H1 (cell line): ENCODE results near the gene PARP16. TPM values are rescaled to one million over a fixed set of nuclear protein-coding genes. Genes with fewer than 3 reads are reported as not detected.

Experiments
- CTCF ChIA-PET: fragments of 300-600 bp; sonication (Branson Sonifier 250); formaldehyde crosslinking; loops from one replicate; lab custom pipeline; 2021; ENCODE audit not compliant: partially characterized antibody; lab: Charles Lee
- POLR2A ChIA-PET: fragments of 300-600 bp; sonication (Branson Sonifier 250); formaldehyde crosslinking; loops from one replicate; lab custom pipeline; 2021; ENCODE audit warnings: inconsistent platforms; ENCODE audit not compliant: partially characterized antibody; lab: Charles Lee
- DNase-seq, 2 experiments: peaks; one replicate each; pipeline versions ENCODE4 v3.0.0 to v3.0.0-alpha.2; 2010 to 2022; ENCODE audit warnings: low spot score in 2 of 2, low read depth in 1 of 2, mixed read lengths in 1 of 2
- FAIRE-seq: peaks from 2 replicates; lab custom pipeline; 2011; peaks lifted over from hg19 to GRCh38; lab: Jason Lieb, UNC
- H2AFZ ChIP-seq: 2 replicates; pipeline ENCODE4 v1.8.1; 2012; ENCODE audit warnings: low read length, inconsistent platforms
- H2AK5ac ChIP-seq: 2 replicates; pipeline ENCODE4 v1.6.1; 2013; ENCODE audit warnings: low read depth, low read length
- H2BK120ac ChIP-seq: replicated peaks from 2 replicates; pipeline ENCODE3; 2013; ENCODE audit warnings: low read depth, low read length, inconsistent platforms
- H2BK12ac ChIP-seq: 2 replicates; pipeline ENCODE4 v1.6.1; 2013; ENCODE audit warnings: low read depth, low read length
- H2BK15ac ChIP-seq: 2 replicates; pipeline ENCODE4 v1.6.1; 2013; ENCODE audit warnings: low read length
- H2BK20ac ChIP-seq: 2 replicates; pipeline ENCODE4 v1.6.1; 2013; ENCODE audit warnings: low read length
- H2BK5ac ChIP-seq: 2 replicates; pipeline ENCODE4 v1.6.1; 2013; ENCODE audit warnings: low read depth, low read length
- H3K14ac ChIP-seq: 2 replicates; pipeline ENCODE4 v1.6.1; 2013; ENCODE audit warnings: inconsistent platforms; ENCODE audit not compliant: insufficient read length
- H3K18ac ChIP-seq: 2 replicates; pipeline ENCODE4 v1.6.1; 2013; ENCODE audit warnings: low read length; ENCODE audit errors: extremely low read depth
- H3K23ac ChIP-seq: 2 replicates; pipeline ENCODE4 v1.6.1; 2013; ENCODE audit warnings: inconsistent platforms; ENCODE audit not compliant: insufficient read length
- H3K23me2 ChIP-seq: 2 replicates; pipeline ENCODE4 v1.6.1; 2013; ENCODE audit warnings: low read depth, low read length
- H3K27ac ChIP-seq: 2 replicates; pipeline ENCODE4 v1.6.1; 2011; ENCODE audit warnings: low read depth, low read length, inconsistent platforms
- H3K27me3 ChIP-seq, 4 experiments: replicated peaks in 1 of 4; 1 replicate in 1 of 4; 2 replicates in 3 of 4; pipeline versions ENCODE4 v1.6.1 to v1.8.1; 2011 to 2013; ENCODE audit warnings: low read length in 3 of 4, mild to moderate bottlenecking in 3 of 4, inconsistent platforms in 2 of 4, mixed read lengths in 2 of 4, moderate library complexity in 1 of 4; ENCODE audit not compliant: control insufficient read depth in 3 of 4, insufficient read depth in 3 of 4; ENCODE audit errors: extremely low read depth in 1 of 4
- H3K36me3 ChIP-seq, 4 experiments: 2 replicates each; pipeline versions ENCODE4 v1.6.1 to v1.8.1; 2011 to 2013; ENCODE audit warnings: mild to moderate bottlenecking in 4 of 4, low read length in 3 of 4, moderate library complexity in 2 of 4, control low read depth in 1 of 4, inconsistent platforms in 1 of 4; ENCODE audit not compliant: insufficient read depth in 4 of 4, control insufficient read depth in 2 of 4
- H3K4ac ChIP-seq: replicated peaks from 2 replicates; pipeline ENCODE3; 2013; ENCODE audit warnings: low read length, low read depth, mixed read lengths, inconsistent platforms; ENCODE audit not compliant: insufficient read length
- H3K4me1 ChIP-seq, 4 experiments: replicated peaks in 1 of 4; 1 replicate in 1 of 4; 2 replicates in 3 of 4; pipeline versions ENCODE4 v1.6.1 to v1.8.1; 2011 to 2013; ENCODE audit warnings: low read length in 3 of 4, inconsistent platforms in 2 of 4, mixed read lengths in 1 of 4; ENCODE audit not compliant: insufficient read depth in 4 of 4, control insufficient read depth in 3 of 4
- H3K4me2 ChIP-seq, 2 experiments: 2 replicates each; pipeline versions ENCODE4 v1.6.1 to v1.8.1; 2011 to 2013; ENCODE audit warnings: low read depth in 2 of 2, low read length in 2 of 2, control low read depth in 1 of 2, inconsistent platforms in 1 of 2, mild to moderate bottlenecking in 1 of 2; ENCODE audit not compliant: insufficient read depth in 1 of 2
- H3K4me3 ChIP-seq, 4 experiments: fragments of 200-600, 300-600 bp in 1 of 4; sonication (generic), shearing (Covaris generic), sonication (Bioruptor Twin) in 1 of 4; 2 replicates each; pipeline versions ENCODE4 v1.5.1 to v1.8.1; 2011 to 2016; ENCODE audit warnings: low read length in 4 of 4, low read depth in 3 of 4, control low read depth in 2 of 4, inconsistent platforms in 2 of 4, mild to moderate bottlenecking in 2 of 4, mixed read lengths in 1 of 4, moderate library complexity in 1 of 4; ENCODE audit not compliant: insufficient read depth in 2 of 4; ENCODE audit errors: extremely low read depth in 1 of 4
- H3K56ac ChIP-seq: replicated peaks from 2 replicates; pipeline ENCODE3; 2013; ENCODE audit warnings: low read depth, mild to moderate bottlenecking, mixed read lengths, low read length, inconsistent platforms; ENCODE audit not compliant: insufficient read length
- H3K79me1 ChIP-seq: 2 replicates; pipeline ENCODE4 v1.6.1; 2013; ENCODE audit warnings: low read depth, low read length, control low read depth
- H3K79me2 ChIP-seq, 2 experiments: 2 replicates each; pipeline versions ENCODE4 v1.6.1 to v1.8.1; 2012 to 2013; ENCODE audit warnings: low read length in 2 of 2, mild to moderate bottlenecking in 2 of 2, inconsistent platforms in 1 of 2; ENCODE audit not compliant: insufficient read depth in 2 of 2, control insufficient read depth in 1 of 2
- H3K9ac ChIP-seq, 4 experiments: replicated peaks in 1 of 4; 1 replicate in 1 of 4; 2 replicates in 3 of 4; pipeline versions ENCODE4 v1.6.1 to v1.8.1; 2011 to 2013; ENCODE audit warnings: low read depth in 3 of 4, low read length in 3 of 4, control low read depth in 2 of 4, mild to moderate bottlenecking in 2 of 4, moderate library complexity in 2 of 4, inconsistent platforms in 1 of 4; ENCODE audit errors: extremely low read depth in 1 of 4
- H3K9me3 ChIP-seq, 2 experiments: 2 replicates each; pipeline versions ENCODE4 v1.6.1 to v1.8.1; 2012 to 2013; ENCODE audit warnings: mild to moderate bottlenecking in 2 of 2, moderate library complexity in 2 of 2, control low read depth in 1 of 2, inconsistent platforms in 1 of 2, low read depth in 1 of 2, low read length in 1 of 2, mixed read lengths in 1 of 2; ENCODE audit not compliant: insufficient read depth in 2 of 2
- H4K20me1 ChIP-seq, 2 experiments: replicated peaks in 1 of 2; 2 replicates each; pipeline versions ENCODE3 to v1.8.1; 2011 to 2013; ENCODE audit warnings: inconsistent platforms in 2 of 2, low read length in 2 of 2, mild to moderate bottlenecking in 1 of 2; ENCODE audit not compliant: insufficient read depth in 2 of 2, control insufficient read depth in 1 of 2
- H4K5ac ChIP-seq: 2 replicates; pipeline ENCODE4 v1.6.1; 2013; ENCODE audit warnings: low read length, low read depth, mixed read lengths, inconsistent platforms; ENCODE audit not compliant: insufficient read length
- H4K8ac ChIP-seq: 2 replicates; pipeline ENCODE4 v1.8.0; 2013; ENCODE audit warnings: mild to moderate bottlenecking, moderate library complexity, low read length, inconsistent platforms; ENCODE audit not compliant: insufficient read depth; ENCODE audit errors: extremely low read depth
- H4K91ac ChIP-seq: replicated peaks from 2 replicates; pipeline ENCODE3; 2013; ENCODE audit warnings: low read length, mixed read lengths, inconsistent platforms; ENCODE audit not compliant: insufficient read length
- BRCA1 ChIP-seq: IDR thresholded peaks from 2 replicates; pipeline ENCODE4 v1.6.1; 2012; ENCODE audit warnings: low read depth, low read length, improper control_type of control experiment
- CEBPB ChIP-seq: IDR thresholded peaks from 2 replicates; pipeline ENCODE4 v1.6.1; 2012; ENCODE audit warnings: low read depth, low read length
- GTF2F1 ChIP-seq: IDR thresholded peaks from 2 replicates; pipeline ENCODE4 v1.6.1; 2012; ENCODE audit warnings: low read depth, low read length, improper control_type of control experiment, borderline replicate concordance
- KDM1A ChIP-seq: fragments of 200-600, 300-600 bp; sonication (generic); IDR thresholded peaks from 2 replicates; pipeline ENCODE4 v1.7.1; 2016; ENCODE audit warnings: mild to moderate bottlenecking, low read length, borderline replicate concordance
- KDM5A ChIP-seq: fragments of 200-600 bp; IDR thresholded peaks from 2 replicates; pipeline ENCODE4 v1.7.1; 2012; ENCODE audit warnings: mild to moderate bottlenecking, low read length, inconsistent platforms, mixed read lengths
- RNF2 ChIP-seq: fragments of 200-900, 300-1000 bp; sonication (generic); IDR thresholded peaks from 2 replicates; pipeline ENCODE4 v1.7.1; 2016; ENCODE audit warnings: borderline replicate concordance, low read depth, mild to moderate bottlenecking, antibody characterized with exemption, low read length; ENCODE audit not compliant: poor library complexity, severe bottlenecking; ENCODE audit errors: missing control alignments
- SP2 ChIP-seq: IDR thresholded peaks from 2 replicates; pipeline ENCODE4 v1.6.1; 2012; ENCODE audit warnings: mild to moderate bottlenecking, low read length, inconsistent platforms
- WGBS, 2 experiments: shearing (Covaris generic) in 1 of 2; methylation state at CpG; one replicate each; pipeline versions ENCODE4 v1.1.6 to v1.1.7; 2013 to 2015; ENCODE audit warnings: low lambda C conversion rate in 2 of 2, mixed read lengths in 2 of 2, inconsistent platforms in 1 of 2, low coverage in 1 of 2, missing lambda C conversion rate in 1 of 2; ENCODE audit not compliant: insufficient replicate concordance in 2 of 2, insufficient coverage in 1 of 2, insufficient read length in 1 of 2; ENCODE audit errors: extremely low coverage in 1 of 2, missing lambda C conversion rate in 1 of 2; 5-methylcytosine and 5-hydroxymethylcytosine counted together
- polyA plus RNA-seq, 7 experiments: library from polyadenylated mRNA; depleted of rRNA in 3 of 7; stranded (reverse) in 5 of 7; unstranded in 2 of 7; fragments of >200 nt in 5 of 7; fragments of 200-250 nt in 2 of 7; gene quantifications; 1 replicate in 5 of 7; 2 replicates in 1 of 7; 4 replicates in 1 of 7; pipeline versions ENCODE4 v1.2.1 to v1.2.3, GENCODE V29; 2011 to 2013; ENCODE audit warnings: missing spikeins in 2 of 7, mixed read lengths in 2 of 7
- total RNA-seq: library from RNA; stranded (reverse); fragmentation: NEBNext Ultra II Directional; extraction: Animal tissue kit (Norgen Biotek cat#: 25700); gene quantifications from 2 replicates; pipeline ENCODE4 v1.2.1, GENCODE V29; 2021

PARP16 gene
- total and polyA plus RNA-seq, 2 of the 8 experiments (the other 6 are each of a cell fraction or from before 2014, with no cell fraction given) = 3.7 to 5.0 TPM

- no peak overlapping the region for H4K91ac ChIP-seq
- H3K27me3 ChIP-seq = no peaks in the 10 kb centered on the region
- H3K4me3 ChIP-seq = no peak overlapping the region
- peaks cover 0 to 2% of the 10 kb centered on the region in 2 experiments; a peak in 1 of 4 replicates for H3K9me3 ChIP-seq
- no peak overlapping the region for H2BK5ac ChIP-seq
- no peaks in the 10 kb centered on the region for H3K79me1 ChIP-seq
- H3K23ac ChIP-seq = no peak overlapping the region
- no peak overlapping the region for H3K9ac ChIP-seq
- H4K8ac ChIP-seq = no peak overlapping the region
- no peak overlapping the region for H2BK12ac ChIP-seq
- H2BK20ac ChIP-seq = no peak overlapping the region; the same call in 1 of the 2 replicates
- H3K14ac ChIP-seq = no peak overlapping the region
- H2BK15ac ChIP-seq = no peak overlapping the region
- H3K36me3 ChIP-seq = no peaks in the 10 kb centered on the region
- H3K27ac ChIP-seq = no peak overlapping the region
- 0 out of 2 replicates have a peak overlapping the region, but pooled peaks have one; percentile 4 for H3K18ac ChIP-seq
- ChIA-PET POLR2A (interaction anchor here (0.6 to 8.3 kb wide), 78 partner anchors 9 to 576 kb away, joined by 3 to 138 read pairs (median 4); partner anchors contain the start of genes CLPX, DPP8, IGDCC3 and IGDCC4), CTCF (interaction anchor here (0.7 to 3.4 kb wide), 13 partner anchors 8 to 118 kb away, joined by 3 to 13 read pairs (median 4); no protein-coding TSS in a partner anchor)
- H3K4me2 ChIP-seq = peak overlapping the region; percentile 19 to 26; a peak in 2 of 4 replicates
- 0 out of 2 replicates have a peak, but pooled peaks cover 4% of the 10 kb centered on the region for H3K23me2 ChIP-seq
- peak overlapping the region; percentile 87 for H2BK120ac ChIP-seq
- no peak overlapping the region for H3K56ac ChIP-seq
- H4K20me1 ChIP-seq = no peaks in the 10 kb centered on the region
- WGBS, 2 experiments = 76% methylated on average over 14 of the region's 14 CpGs; no CpG with 5 or more reads in 1 of the 2 experiments
- H4K5ac ChIP-seq = no peak overlapping the region
- H3K4me1 ChIP-seq = peaks cover 0 to 3% (median under 1%) of the 10 kb centered on the region in 4 experiments; a peak in 1 of 7 replicates
- no peak for DNase-seq
- H2AFZ ChIP-seq = no peak overlapping the region
- TF ChIP-seq KDM5A (no peak), GTF2F1 (no peak), CEBPB (no peak), KDM1A (peak; percentile 53; the same call in 1 of the 2 replicates), SP2 (no peak), RNF2 (no peak), BRCA1 (no peak)
- no peak overlapping the region for H3K4ac ChIP-seq
- H3K79me2 ChIP-seq = no peaks in the 10 kb centered on the region
- no peak for FAIRE-seq
- H2AK5ac ChIP-seq = no peak overlapping the region
Observed at GRCh38 chr15:65305150-65305758, 18.6 kb upstream of the PARP16 start.
